Lower leg skin (tissue), 3 donors: ENCODE results near the gene PTCH2.

Source experiments
- CTCF ChIP-seq, 3 donors: fragments of 450-650 bp; IDR thresholded peaks; one replicate each; pipeline ENCODE4 v1.5.1; 2016; ENCODE audit warnings: antibody characterized with exemption in 3 of 3, mild to moderate bottlenecking in 3 of 3, moderate library complexity in 2 of 3
- POLR2A ChIP-seq, 2 donors: fragments of 450-650 bp; IDR thresholded peaks; one replicate each; pipeline ENCODE4 v1.6.1; 2016 to 2017; ENCODE audit warnings: antibody characterized with exemption in 2 of 2, mild to moderate bottlenecking in 1 of 2, moderate library complexity in 1 of 2

- TF ChIP-seq CTCF (IDR thresholded peaks at IDR 0.05) = no peak
- no peak for TF ChIP-seq POLR2A (IDR thresholded peaks at IDR 0.05)
These were observed 40.1 kb downstream of the PTCH2 start for GRCh38 chr1:44803062-44803311.
